ENCODE measurements around the gene LIN9. TPM values are rescaled to one million over a fixed set of nuclear protein-coding genes. Genes with fewer than 3 reads are reported as not detected.
A peak's percentile ranks its signal among the peaks of the same experiment; 100 is the strongest.

The LIN9 gene
- total and polyA plus RNA-seq, 2 of the 13 experiments (the other 11 are each of a cell fraction or from before 2014, with no cell fraction given): 3.0 to 10.0 TPM

DNA sequence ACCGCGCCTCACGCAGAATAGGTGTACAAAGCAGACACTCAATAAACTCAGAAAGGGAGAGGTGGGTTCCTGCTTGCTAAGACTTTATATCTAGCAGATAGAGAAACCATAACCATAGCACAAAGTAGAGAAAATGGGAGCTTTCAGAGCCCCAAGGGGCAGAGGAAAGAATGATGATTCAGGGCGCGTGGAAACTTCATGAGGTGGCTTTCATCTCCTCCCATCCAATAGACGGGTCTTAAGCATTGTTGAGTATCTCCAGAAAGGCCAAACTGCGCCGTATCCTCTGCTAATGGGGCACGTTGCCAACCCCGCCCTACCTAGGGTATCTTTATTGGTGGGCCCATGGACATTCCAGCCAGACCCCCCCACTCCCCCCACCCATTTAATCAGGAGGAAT lies 86.3 kb downstream of the LIN9 start:
- peaks cover 0 to 2% of the 10 kb centered on the region in 2 experiments; a peak in 1 of 5 replicates for H3K36me3 ChIP-seq (replicated peaks in 1 of 2; ENCODE audit: control insufficient read depth in 1 of 2, insufficient read depth in 2 of 2, low read length in 2 of 2)
- intact Hi-C loops (cut with micrococcal nuclease; ENCODE audit: unreplicated experiment): no loop called here
- 83% methylated on average over 5 of the region's 10 CpGs for WGBS (ENCODE audit: low lambda C conversion rate)

More for the DNA sequence above, 86.3 kb downstream of the LIN9 start:
- CTCF ChIA-PET (ENCODE audit: low intra/inter-chr PET ratio, low total read pairs): no interaction called here
- H3K79me2 ChIP-seq (ENCODE audit: insufficient read depth, low read length): no peaks in the 10 kb centered on the region
- H4K20me1 ChIP-seq (ENCODE audit: insufficient read depth, low read length): no peaks in the 10 kb centered on the region
- H3K27ac ChIP-seq (ENCODE audit: extremely low read length, insufficient read depth, low read length): peak overlapping the region; percentile 24
- no peak overlapping the region for H2AFZ ChIP-seq (ENCODE audit: low read length)
- no TSS peak for BruUV-seq (replicated peaks)
- H3K4me3 ChIP-seq (replicated peaks in 1 of 3; ENCODE audit: insufficient read depth in 1 of 3, low read depth in 2 of 3, low read length in 3 of 3): peak overlapping the region in 2 of 3 experiments; percentile 90; a peak in 3 of 6 replicates
- H3K4me2 ChIP-seq (ENCODE audit: low read depth, low read length): peak overlapping the region; percentile 88
- H3K9me3 ChIP-seq (ENCODE audit: low read length): no peaks in the 10 kb centered on the region
- ATAC-seq: no peak
- H3K27me3 ChIP-seq (ENCODE audit: control insufficient read depth in 1 of 2, insufficient read depth in 2 of 2, low read length in 2 of 2): no peaks in the 10 kb centered on the region; a peak in 1 of 5 replicates
- FAIRE-seq: no peak
- DNase-seq (ENCODE audit: low spot score): no peak
- H3K9ac ChIP-seq (ENCODE audit: insufficient read depth, low read depth, low read length): no peak overlapping the region
- TF ChIP-seq, protein P1, sequence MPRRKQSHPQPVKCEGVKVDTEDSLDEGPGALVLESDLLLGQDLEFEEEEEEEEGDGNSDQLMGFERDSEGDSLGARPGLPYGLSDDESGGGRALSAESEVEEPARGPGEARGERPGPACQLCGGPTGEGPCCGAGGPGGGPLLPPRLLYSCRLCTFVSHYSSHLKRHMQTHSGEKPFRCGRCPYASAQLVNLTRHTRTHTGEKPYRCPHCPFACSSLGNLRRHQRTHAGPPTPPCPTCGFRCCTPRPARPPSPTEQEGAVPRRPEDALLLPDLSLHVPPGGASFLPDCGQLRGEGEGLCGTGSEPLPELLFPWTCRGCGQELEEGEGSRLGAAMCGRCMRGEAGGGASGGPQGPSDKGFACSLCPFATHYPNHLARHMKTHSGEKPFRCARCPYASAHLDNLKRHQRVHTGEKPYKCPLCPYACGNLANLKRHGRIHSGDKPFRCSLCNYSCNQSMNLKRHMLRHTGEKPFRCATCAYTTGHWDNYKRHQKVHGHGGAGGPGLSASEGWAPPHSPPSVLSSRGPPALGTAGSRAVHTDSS (CRISPR knock-in tag; conservative IDR thresholded peaks at IDR 0.05): no peak
- TF ChIP-seq, protein P2, sequence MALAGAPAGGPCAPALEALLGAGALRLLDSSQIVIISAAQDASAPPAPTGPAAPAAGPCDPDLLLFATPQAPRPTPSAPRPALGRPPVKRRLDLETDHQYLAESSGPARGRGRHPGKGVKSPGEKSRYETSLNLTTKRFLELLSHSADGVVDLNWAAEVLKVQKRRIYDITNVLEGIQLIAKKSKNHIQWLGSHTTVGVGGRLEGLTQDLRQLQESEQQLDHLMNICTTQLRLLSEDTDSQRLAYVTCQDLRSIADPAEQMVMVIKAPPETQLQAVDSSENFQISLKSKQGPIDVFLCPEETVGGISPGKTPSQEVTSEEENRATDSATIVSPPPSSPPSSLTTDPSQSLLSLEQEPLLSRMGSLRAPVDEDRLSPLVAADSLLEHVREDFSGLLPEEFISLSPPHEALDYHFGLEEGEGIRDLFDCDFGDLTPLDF (CRISPR knock-in tag; IDR thresholded peaks at IDR 0.05): no peak
- TF ChIP-seq NFYB (CRISPR knock-in tag; IDR thresholded peaks at IDR 0.05) (no peak), NR2C2 (CRISPR knock-in tag; IDR thresholded peaks at IDR 0.05; ENCODE audit: borderline replicate concordance) (no peak), ZNF326 (CRISPR knock-in tag; IDR thresholded peaks at IDR 0.05; ENCODE audit: borderline replicate concordance) (no peak), ZSCAN31 (CRISPR knock-in tag; IDR thresholded peaks at IDR 0.05; ENCODE audit: low read depth) (0 out of 2 replicates have a peak, but pooled peaks have one; percentile 4), ZNF543 (CRISPR knock-in tag; IDR thresholded peaks at IDR 0.05) (no peak), CHD4 (IDR thresholded peaks at IDR 0.05; ENCODE audit: borderline replicate concordance, low read length) (0 out of 2 replicates have a peak, but pooled peaks have one; percentile 50), MAFK (conservative IDR thresholded peaks at IDR 0.05 in 1 of 2, IDR thresholded peaks at IDR 0.05 in 1 of 2; ENCODE audit: low read length in 2 of 2) (no peak), ZNF850 (CRISPR knock-in tag; conservative IDR thresholded peaks at IDR 0.05) (no peak)
- H3K4me1 ChIP-seq (ENCODE audit: insufficient read depth, low read length): peaks cover 64% of the 10 kb centered on the region
- POLR2A ChIA-PET: interaction anchor here (1.1 to 1.4 kb wide), 2 partner anchors 12 to 14 kb away, joined by 4 read pairs; no protein-coding TSS in a partner anchor
- in situ Hi-C loops (cut with HindIII; ENCODE audit: extremely low pct_ligation_motif_present, low pct_unique_long_range_greater_than_20kb): no loop called here
